A549 treated with DMSO at 1 μM for 4 hours (cell line): Measurements from ENCODE around the gene ARRB1. TPM values are rescaled to one million over a fixed set of nuclear protein-coding genes. Genes with fewer than 3 reads are reported as not detected.

ENCODE experiments used
- total RNA-seq: library from RNA; stranded (reverse); fragments of 200-300 nt; extraction: Qiagen RNA extraction; gene quantifications from 5 replicates; pipeline ENCODE4 v1.2.3, GENCODE V29; 2022; ENCODE audit warnings: low read depth

ARRB1 gene
- 3.0 to 4.3 TPM (median 3.6 TPM) in 5 replicates for total RNA-seq

GRCh38 chr11:75351541-75351790, at the start of gene ARRB1:
Gene ARRB1 (minus strand): TSS chr11:75351661. CDS start chr11:75351607, 54 bp downstream.

GRCh38 chr11:75399344-75400145, 48.1 kb upstream of the ARRB1 start, which contains the start of gene RPS3:
Gene RPS3 (plus strand): TSS chr11:75399518. CDS start chr11:75399548, 30 bp downstream.

GRCh38 chr11:75240311-75241035, 111.0 kb downstream of the ARRB1 start, which contains the start of gene TPBGL:
Gene TPBGL (plus strand): TSS chr11:75240774. CDS start chr11:75241050, 276 bp downstream.

Other genes starting within 250 kb of the ARRB1 start
- 3.2 to 6.3 TPM (median 4.2 TPM) in 5 replicates for gene SLCO2B1, start 200.6 kb downstream of the ARRB1 start, total RNA-seq
- gene TPBGL, start 110.9 kb downstream of the ARRB1 start, total RNA-seq, result 0.21 to 0.35 TPM (median 0.24 TPM) in 5 replicates
- gene RPS3, start 47.9 kb upstream of the ARRB1 start, total RNA-seq, result 3,096 to 4,513 TPM (median 3,294 TPM) in 5 replicates
- 0.57 to 1.4 TPM (median 1.2 TPM) in 5 replicates for gene KLHL35, start 81.5 kb upstream of the ARRB1 start, total RNA-seq
- 8.4 to 14.5 TPM (median 13.0 TPM) in 5 replicates for gene GDPD5, start 174.3 kb upstream of the ARRB1 start, total RNA-seq
- 74.9 to 113 TPM (median 106 TPM) in 5 replicates for gene SERPINH1, start 210.6 kb upstream of the ARRB1 start, total RNA-seq